K562 (cell line): ENCODE data around the gene ENTR1. TPM values are rescaled to one million over a fixed set of nuclear protein-coding genes. Genes with fewer than 3 reads are reported as not detected.

ENCODE experiments used
- ATAC-seq: fragments of 200-7000 bp; cut with Tn5 transposase; 3 replicates; pipeline ENCODE4 v1.9.1; 2020; ENCODE audit warnings: moderate library complexity
- BruUV-seq: library from RNA; stranded (reverse); fragments of 400-500 nt; replicated peaks from 2 replicates; lab custom pipeline; 2021; lab: Mats Ljungman, UMichigan
- CTCF ChIA-PET: fragments of 300-600 bp; formaldehyde crosslinking; extraction: SDS; loops from one replicate; lab custom pipeline; 2021; ENCODE audit warnings: low intra/inter-chr PET ratio; lab: Yijun Ruan, JAX
- POLR2A ChIA-PET: fragments of 300-600, 350-650 bp; sonication (Branson Sonifier 250); formaldehyde crosslinking; extraction: SDS; loops from one replicate; lab custom pipeline; 2021; ENCODE audit warnings: antibody characterized with exemption, inconsistent platforms; lab: Yijun Ruan, JAX
- DNase-seq, 4 experiments: peaks; one replicate each; pipeline versions ENCODE4 v3.0.0 to v3.0.0-alpha.2; 2011 to 2018; ENCODE audit warnings: low spot score in 3 of 4, mixed read lengths in 3 of 4; ENCODE audit errors: extremely low read depth in 1 of 4
- FAIRE-seq: peaks from 2 replicates; lab custom pipeline; 2011; peaks lifted over from hg19 to GRCh38; lab: Jason Lieb, UNC
- H2AFZ ChIP-seq: 2 replicates; pipeline ENCODE4 v1.6.0; 2011; ENCODE audit warnings: low read depth, low read length, control low read depth, inconsistent platforms
- H3K27ac ChIP-seq: fragments of 200-600 bp; 3 replicates; pipeline ENCODE4 v1.8.0; 2011; ENCODE audit warnings: low read depth, mild to moderate bottlenecking, control low read depth, inconsistent platforms, low read length, moderate library complexity, mixed read lengths; ENCODE audit errors: extremely low read depth
- H3K27me3 ChIP-seq, 2 experiments: fragments of 300-600 bp in 1 of 2; 2 replicates in 1 of 2; 3 replicates in 1 of 2; pipeline versions ENCODE4 v1.6.0 to v1.8.0; 2011; ENCODE audit warnings: inconsistent platforms in 2 of 2, low read length in 2 of 2, mild to moderate bottlenecking in 1 of 2, mixed read lengths in 1 of 2, moderate library complexity in 1 of 2; ENCODE audit not compliant: control insufficient read depth in 2 of 2, insufficient read depth in 2 of 2
- H3K36me3 ChIP-seq: fragments of 300-600 bp; 3 replicates; pipeline ENCODE4 v1.8.0; 2011; ENCODE audit warnings: mild to moderate bottlenecking, low read length, inconsistent platforms; ENCODE audit not compliant: control insufficient read depth, insufficient read depth
- H3K4me1 ChIP-seq, 2 experiments: fragments of 200-600 bp in 1 of 2; replicated peaks in 1 of 2; 2 replicates in 1 of 2; 3 replicates in 1 of 2; pipeline versions ENCODE4 v1.5.1 to v1.8.0; 2011; ENCODE audit warnings: inconsistent platforms in 2 of 2, low read length in 2 of 2, mild to moderate bottlenecking in 1 of 2, mixed read lengths in 1 of 2, moderate library complexity in 1 of 2; ENCODE audit not compliant: control insufficient read depth in 2 of 2, insufficient read depth in 2 of 2
- H3K4me2 ChIP-seq: 2 replicates; pipeline ENCODE4 v1.6.1; 2011; ENCODE audit warnings: low read length, control low read depth, inconsistent platforms, mixed read lengths; ENCODE audit not compliant: insufficient read depth
- H3K4me3 ChIP-seq: fragments of 200-600 bp; sonication (generic), shearing (Covaris generic); 2 replicates; pipeline ENCODE4 v1.5.1; 2016; ENCODE audit warnings: control low read depth, inconsistent platforms
- H3K79me2 ChIP-seq: fragments of 200-600 bp; 3 replicates; pipeline ENCODE4 v1.8.0; 2011; ENCODE audit warnings: low read length, inconsistent platforms; ENCODE audit not compliant: control insufficient read depth, insufficient read depth
- H3K9ac ChIP-seq, 2 experiments: 2 replicates each; pipeline versions ENCODE4 v1.6.0 to v1.6.1; 2011; ENCODE audit warnings: low read depth in 2 of 2, low read length in 2 of 2, control low read depth in 1 of 2, inconsistent platforms in 1 of 2, mild to moderate bottlenecking in 1 of 2, mixed read lengths in 1 of 2; ENCODE audit not compliant: insufficient read depth in 1 of 2
- H3K9me1 ChIP-seq: one replicate; pipeline ENCODE4 v1.6.0; 2011; ENCODE audit warnings: inconsistent platforms, mild to moderate bottlenecking, low read length, moderate library complexity; ENCODE audit not compliant: control insufficient read depth, insufficient read depth
- H3K9me3 ChIP-seq: replicated peaks from 2 replicates; pipeline ENCODE4 v1.5.1; 2011; ENCODE audit warnings: low read depth, low read length, inconsistent platforms; ENCODE audit not compliant: control insufficient read depth, insufficient read depth
- H4K20me1 ChIP-seq: replicated peaks from 2 replicates; pipeline ENCODE4 v1.6.1; 2011; ENCODE audit warnings: low read length, inconsistent platforms, mixed read lengths; ENCODE audit not compliant: control insufficient read depth, insufficient read depth
- MYBL2 ChIP-seq, 2 experiments: fragments of 450-650 bp in 1 of 2; sonication (generic) in 1 of 2; formaldehyde crosslinking in 1 of 2; IDR thresholded peaks; 2 replicates each; pipeline versions ENCODE4 v1.6.1 to v1.8.1; 2017 to 2022; ENCODE audit warnings: borderline replicate concordance in 1 of 2, inconsistent platforms in 1 of 2, low read depth in 1 of 2, mild to moderate bottlenecking in 1 of 2, missing genetic modification reagents in 1 of 2, moderate library complexity in 1 of 2
- POLR2G ChIP-seq: fragments of 200-400 bp; formaldehyde crosslinking; IDR thresholded peaks from 2 replicates; pipeline ENCODE4 v1.6.1; 2017; ENCODE audit warnings: low read depth, mild to moderate bottlenecking, antibody characterized with exemption, low read length, moderate library complexity
- RBFOX2 ChIP-seq: fragments of 200-400 bp; formaldehyde crosslinking; IDR thresholded peaks from 2 replicates; pipeline ENCODE4 v1.6.1; 2017; ENCODE audit warnings: low read depth, mild to moderate bottlenecking, low read length, moderate library complexity
- TOE1 ChIP-seq, 2 experiments: fragments of 450-650 bp in 1 of 2; sonication (generic) in 1 of 2; formaldehyde crosslinking in 1 of 2; IDR thresholded peaks; 2 replicates each; pipeline versions ENCODE4 v1.7.1 to v1.8.0; 2016 to 2022; ENCODE audit warnings: borderline replicate concordance in 2 of 2, mild to moderate bottlenecking in 2 of 2, antibody characterized with exemption in 1 of 2, inconsistent platforms in 1 of 2, low read depth in 1 of 2, missing genetic modification reagents in 1 of 2, moderate library complexity in 1 of 2
- WGBS: fragments of 100-300 bp; shearing (Covaris generic); methylation state at CpG from one replicate; pipeline ENCODE4 v1.1.6; 2016; ENCODE audit warnings: low coverage, mixed read lengths; ENCODE audit not compliant: insufficient coverage; ENCODE audit errors: missing lambda C conversion rate; 5-methylcytosine and 5-hydroxymethylcytosine counted together
- in situ Hi-C: fragments of 300-500 bp; cut with MboI; formaldehyde crosslinking; loops from 4 replicates; pipeline ENCODE4 v1.15.0; 2018; ENCODE audit warnings: inconsistent platforms, mixed read lengths
- intact Hi-C: fragments of 100-400 bp; cut with micrococcal nuclease; formaldehyde crosslinking; loops from 2 replicates; pipeline ENCODE4 v1.14.2; 2022
- polyA plus RNA-seq, 8 experiments: library from polyadenylated mRNA; depleted of rRNA in 4 of 8; stranded (reverse) in 5 of 8; unstranded in 3 of 8; fragments of >200 nt; fragmentation: Nextera tagmentation in 2 of 8; fragmentation: Illumina TruSeq in 1 of 8; extraction: Ambion mirVana in 2 of 8; extraction: Trizol in 1 of 8; gene quantifications; 2 replicates each; pipeline versions ENCODE4 v1.2.1 to v1.2.3, GENCODE V29; 2011 to 2014; ENCODE audit warnings: inconsistent platforms in 1 of 8, missing spikeins in 1 of 8
- total RNA-seq, 7 experiments: library from RNA; depleted of rRNA in 6 of 7; stranded (reverse); fragments of >200 nt in 6 of 7; fragmentation: Illumina TruSeq in 2 of 7; extraction: Trizol in 2 of 7; gene quantifications; 2 replicates each; pipeline versions ENCODE4 v1.2.1 to v1.2.3, GENCODE V29; 2011 to 2021; ENCODE audit warnings: low replicate concordance in 1 of 7
- TF ChIP-seq, protein P1 (sequence below): fragments of 450-650 bp; formaldehyde crosslinking; IDR thresholded peaks from 2 replicates; pipeline ENCODE4 v1.4.0; 2020; ENCODE audit warnings: mild to moderate bottlenecking, moderate library complexity
- TF ChIP-seq, protein P2 (sequence below): fragments of 450-650 bp; IDR thresholded peaks from 2 replicates; pipeline ENCODE4 v1.6.1; 2016; ENCODE audit warnings: mild to moderate bottlenecking

ENTR1 gene
- total and polyA plus RNA-seq, 9 of the 15 experiments (the other 6 are each of a cell fraction or from before 2014, with no cell fraction given): 6.7 to 106 (median 72.6) TPM

DNA sequence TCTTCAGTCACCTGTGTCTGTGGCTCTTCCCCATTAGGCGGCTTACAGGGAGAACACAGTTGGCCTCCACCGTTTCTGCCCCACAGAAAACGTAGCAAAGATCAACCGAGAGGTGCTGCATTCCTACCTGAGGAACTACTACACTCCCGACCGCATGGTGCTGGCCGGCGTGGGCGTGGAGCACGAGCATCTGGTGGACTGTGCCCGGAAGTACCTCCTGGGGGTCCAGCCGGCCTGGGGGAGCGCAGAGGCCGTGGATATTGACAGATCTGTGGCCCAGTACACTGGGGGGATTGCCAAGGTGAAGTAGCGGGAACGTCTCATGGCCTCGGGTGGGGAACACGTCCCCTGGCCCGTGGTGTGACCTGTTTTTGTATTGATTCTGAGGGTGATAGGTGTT lies 6.5 kb upstream of the ENTR1 start:
- Histone ChIP-seq H3K4me1 (peaks cover 2 to 8% of the 10 kb centered on the region in 2 experiments; a peak in 4 of 5 replicates), H3K9me3 (no peaks in the 10 kb centered on the region; the same call in 1 of the 2 replicates), H3K36me3 (peaks cover 96% of the 10 kb centered on the region), H3K79me2 (peaks cover 27% of the 10 kb centered on the region), H3K27me3 (no peaks in the 10 kb centered on the region), H3K9me1 (no peaks in the 10 kb centered on the region), H3K4me3 (no peak overlapping the region), H4K20me1 (no peaks in the 10 kb centered on the region; the same call in none of the 2 replicates), H3K27ac (no peak overlapping the region), H3K4me2 (no peak overlapping the region), H3K9ac (peak overlapping the region in 1 of 2 experiments; percentile 55; a peak in 1 of 4 replicates), H2AFZ (no peak overlapping the region)
- 92% methylated on average over 13 of the region's 19 CpGs for WGBS
- CTCF ChIA-PET: no interaction called here
- intact Hi-C loops: no loop called here
- FAIRE-seq: no peak
- in situ Hi-C loops: no loop called here
- BruUV-seq: no TSS peak
- POLR2A ChIA-PET: interaction anchor here (1.5 kb wide), 1 partner anchor 13 kb away, joined by 3 read pairs; no protein-coding TSS in a partner anchor
- TF ChIP-seq, protein P1, sequence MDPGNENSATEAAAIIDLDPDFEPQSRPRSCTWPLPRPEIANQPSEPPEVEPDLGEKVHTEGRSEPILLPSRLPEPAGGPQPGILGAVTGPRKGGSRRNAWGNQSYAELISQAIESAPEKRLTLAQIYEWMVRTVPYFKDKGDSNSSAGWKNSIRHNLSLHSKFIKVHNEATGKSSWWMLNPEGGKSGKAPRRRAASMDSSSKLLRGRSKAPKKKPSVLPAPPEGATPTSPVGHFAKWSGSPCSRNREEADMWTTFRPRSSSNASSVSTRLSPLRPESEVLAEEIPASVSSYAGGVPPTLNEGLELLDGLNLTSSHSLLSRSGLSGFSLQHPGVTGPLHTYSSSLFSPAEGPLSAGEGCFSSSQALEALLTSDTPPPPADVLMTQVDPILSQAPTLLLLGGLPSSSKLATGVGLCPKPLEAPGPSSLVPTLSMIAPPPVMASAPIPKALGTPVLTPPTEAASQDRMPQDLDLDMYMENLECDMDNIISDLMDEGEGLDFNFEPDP (CRISPR knock-in tag): no peak
- TF ChIP-seq TOE1 (IDR thresholded peaks at IDR 0.05; ENCODE audit: borderline replicate concordance) (no peak), TOE1 (CRISPR knock-in tag; IDR thresholded peaks at IDR 0.05; ENCODE audit: borderline replicate concordance, low read depth) (no peak), MYBL2 (IDR thresholded peaks at IDR 0.05; ENCODE audit: low read depth) (no peak), MYBL2 (CRISPR knock-in tag; IDR thresholded peaks at IDR 0.05; ENCODE audit: borderline replicate concordance) (no peak), RBFOX2 (peak; percentile 40; the same call in 1 of the 2 replicates), POLR2G (peak; percentile 59)
- TF ChIP-seq, protein P2, sequence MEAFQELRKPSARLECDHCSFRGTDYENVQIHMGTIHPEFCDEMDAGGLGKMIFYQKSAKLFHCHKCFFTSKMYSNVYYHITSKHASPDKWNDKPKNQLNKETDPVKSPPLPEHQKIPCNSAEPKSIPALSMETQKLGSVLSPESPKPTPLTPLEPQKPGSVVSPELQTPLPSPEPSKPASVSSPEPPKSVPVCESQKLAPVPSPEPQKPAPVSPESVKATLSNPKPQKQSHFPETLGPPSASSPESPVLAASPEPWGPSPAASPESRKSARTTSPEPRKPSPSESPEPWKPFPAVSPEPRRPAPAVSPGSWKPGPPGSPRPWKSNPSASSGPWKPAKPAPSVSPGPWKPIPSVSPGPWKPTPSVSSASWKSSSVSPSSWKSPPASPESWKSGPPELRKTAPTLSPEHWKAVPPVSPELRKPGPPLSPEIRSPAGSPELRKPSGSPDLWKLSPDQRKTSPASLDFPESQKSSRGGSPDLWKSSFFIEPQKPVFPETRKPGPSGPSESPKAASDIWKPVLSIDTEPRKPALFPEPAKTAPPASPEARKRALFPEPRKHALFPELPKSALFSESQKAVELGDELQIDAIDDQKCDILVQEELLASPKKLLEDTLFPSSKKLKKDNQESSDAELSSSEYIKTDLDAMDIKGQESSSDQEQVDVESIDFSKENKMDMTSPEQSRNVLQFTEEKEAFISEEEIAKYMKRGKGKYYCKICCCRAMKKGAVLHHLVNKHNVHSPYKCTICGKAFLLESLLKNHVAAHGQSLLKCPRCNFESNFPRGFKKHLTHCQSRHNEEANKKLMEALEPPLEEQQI: no peak
- no peak for ATAC-seq
- DNase-seq: no peak
